Parathyroid adenoma (tissue), 2 donors: ENCODE measurements around the gene EPHB1.

Source experiments
- H2AFZ ChIP-seq: fragments of 300-600 bp; sonication (generic); one replicate; pipeline ENCODE4 v1.7.0; 2017; ENCODE audit warnings: antibody characterized with exemption, mild to moderate bottlenecking
- H3K27ac ChIP-seq: fragments of 300-600 bp; sonication (generic); one replicate; pipeline ENCODE4 v1.7.0; 2017
- H3K27me3 ChIP-seq: fragments of 300-600 bp; sonication (generic); one replicate; pipeline ENCODE4 v1.7.0; 2017; ENCODE audit warnings: low read length; ENCODE audit not compliant: control insufficient read depth, insufficient read depth
- H3K36me3 ChIP-seq: fragments of 300-600 bp; sonication (generic); one replicate; pipeline ENCODE4 v1.7.0; 2017; ENCODE audit warnings: low read length; ENCODE audit not compliant: control insufficient read depth, insufficient read depth
- H3K4me1 ChIP-seq: fragments of 300-600 bp; sonication (generic); one replicate; pipeline ENCODE4 v1.7.0; 2017; ENCODE audit warnings: control low read depth
- H3K4me2 ChIP-seq: fragments of 300-600 bp; sonication (generic); one replicate; pipeline ENCODE4 v1.7.0; 2017; ENCODE audit warnings: low read length
- H3K4me3 ChIP-seq: fragments of 300-600 bp; sonication (generic); one replicate; pipeline ENCODE4 v1.7.0; 2017; ENCODE audit warnings: low read depth, low read length
- H3K79me2 ChIP-seq: fragments of 300-600 bp; sonication (generic); one replicate; pipeline ENCODE4 v1.7.0; 2017; ENCODE audit warnings: control low read depth
- H3K9ac ChIP-seq: fragments of 300-600 bp; sonication (generic); one replicate; pipeline ENCODE4 v1.7.0; 2017; ENCODE audit warnings: mild to moderate bottlenecking
- H3K9me3 ChIP-seq: fragments of 300-600 bp; sonication (generic); one replicate; pipeline ENCODE4 v1.7.0; 2017; ENCODE audit warnings: low read length; ENCODE audit not compliant: control insufficient read depth
- TF ChIP-seq, protein P1 (sequence below): fragments of 300-600 bp; sonication (generic); IDR thresholded peaks from one replicate; pipeline ENCODE4 v1.7.0; 2017; ENCODE audit warnings: antibody characterized with exemption, mild to moderate bottlenecking
- donor health status: primary hyperparathyroidism.

EPHB1 gene

DNA sequence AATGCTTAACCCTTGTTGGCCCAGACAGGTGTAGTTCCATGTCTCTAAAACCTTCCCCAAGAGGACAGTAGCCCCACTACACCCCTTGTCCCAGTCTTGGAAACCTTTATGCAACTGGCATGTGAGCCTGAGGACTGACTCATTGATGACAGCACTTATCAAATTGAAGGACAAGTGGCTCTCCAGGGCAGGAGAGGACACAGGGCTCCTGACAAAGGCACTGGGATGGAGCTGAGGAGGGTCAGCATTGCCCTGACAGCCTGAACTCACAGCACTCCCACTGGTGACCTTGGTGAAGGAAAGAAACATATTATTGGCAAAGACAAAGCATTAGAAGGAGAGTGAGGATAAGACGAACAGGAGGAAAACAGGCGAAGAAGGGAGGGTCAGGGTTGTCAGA lies 139.9 kb downstream of the EPHB1 start:
- Histone ChIP-seq H3K79me2 (no peaks in the 10 kb centered on the region), H3K27ac (no peak overlapping the region), H3K27me3 (no peaks in the 10 kb centered on the region), H3K36me3 (no peaks in the 10 kb centered on the region), H3K9ac (no peak overlapping the region), H3K4me1 (peaks cover 5% of the 10 kb centered on the region), H3K9me3 (no peaks in the 10 kb centered on the region), H3K4me3 (no peak overlapping the region), H2AFZ (no peak overlapping the region), H3K4me2 (no peak overlapping the region)
- TF ChIP-seq, protein P1, sequence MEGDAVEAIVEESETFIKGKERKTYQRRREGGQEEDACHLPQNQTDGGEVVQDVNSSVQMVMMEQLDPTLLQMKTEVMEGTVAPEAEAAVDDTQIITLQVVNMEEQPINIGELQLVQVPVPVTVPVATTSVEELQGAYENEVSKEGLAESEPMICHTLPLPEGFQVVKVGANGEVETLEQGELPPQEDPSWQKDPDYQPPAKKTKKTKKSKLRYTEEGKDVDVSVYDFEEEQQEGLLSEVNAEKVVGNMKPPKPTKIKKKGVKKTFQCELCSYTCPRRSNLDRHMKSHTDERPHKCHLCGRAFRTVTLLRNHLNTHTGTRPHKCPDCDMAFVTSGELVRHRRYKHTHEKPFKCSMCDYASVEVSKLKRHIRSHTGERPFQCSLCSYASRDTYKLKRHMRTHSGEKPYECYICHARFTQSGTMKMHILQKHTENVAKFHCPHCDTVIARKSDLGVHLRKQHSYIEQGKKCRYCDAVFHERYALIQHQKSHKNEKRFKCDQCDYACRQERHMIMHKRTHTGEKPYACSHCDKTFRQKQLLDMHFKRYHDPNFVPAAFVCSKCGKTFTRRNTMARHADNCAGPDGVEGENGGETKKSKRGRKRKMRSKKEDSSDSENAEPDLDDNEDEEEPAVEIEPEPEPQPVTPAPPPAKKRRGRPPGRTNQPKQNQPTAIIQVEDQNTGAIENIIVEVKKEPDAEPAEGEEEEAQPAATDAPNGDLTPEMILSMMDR: no peak

DNA sequence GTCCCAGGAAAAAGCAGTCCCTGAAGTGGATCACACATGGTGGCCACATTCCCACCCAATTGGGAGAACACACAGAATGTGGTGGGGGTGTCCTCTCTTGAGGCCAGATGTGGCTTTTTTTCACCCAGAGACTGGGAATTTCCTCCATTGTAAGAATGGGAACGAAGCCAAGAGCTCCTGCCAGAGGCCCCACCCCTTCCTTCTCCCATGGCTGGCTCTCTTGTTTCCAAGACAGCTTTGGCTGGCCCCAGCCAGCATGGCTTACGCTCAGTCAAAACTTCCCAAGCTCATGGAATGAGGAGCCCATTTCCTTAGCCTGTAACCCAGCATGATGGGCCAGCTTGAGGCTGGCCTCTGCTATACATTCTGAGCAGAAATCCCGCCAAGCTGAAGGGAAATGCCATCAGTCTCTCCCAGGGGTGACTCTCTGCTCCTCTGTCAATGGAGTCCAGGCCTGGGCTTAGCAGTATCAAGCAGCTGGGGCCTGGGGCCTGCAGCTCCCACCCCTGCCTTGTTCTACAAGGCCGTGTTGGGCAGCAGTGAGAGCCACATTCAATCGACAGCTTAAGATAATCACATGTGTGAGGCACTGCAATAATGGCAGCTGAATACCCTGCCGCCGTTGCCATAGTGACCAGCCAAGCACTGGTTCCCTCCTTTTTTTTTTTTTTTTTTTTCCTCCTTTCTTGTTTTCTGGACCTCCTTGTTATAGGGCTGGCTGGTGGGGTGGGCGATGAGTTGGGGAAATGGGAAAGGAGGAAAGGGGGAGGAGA lies 142.4 kb downstream of the EPHB1 start:
- H3K4me2 ChIP-seq: no peak overlapping the region
- no peaks in the 10 kb centered on the region for H3K36me3 ChIP-seq
- no peaks in the 10 kb centered on the region for H3K27me3 ChIP-seq
- H3K4me1 ChIP-seq: no peaks in the 10 kb centered on the region
- no peak overlapping the region for H3K4me3 ChIP-seq
- no peaks in the 10 kb centered on the region for H3K9me3 ChIP-seq
- H3K9ac ChIP-seq: no peak overlapping the region
- no peaks in the 10 kb centered on the region for H3K79me2 ChIP-seq
- no peak overlapping the region for H2AFZ ChIP-seq
- H3K27ac ChIP-seq: no peak overlapping the region
- TF ChIP-seq, protein P1: no peak

DNA sequence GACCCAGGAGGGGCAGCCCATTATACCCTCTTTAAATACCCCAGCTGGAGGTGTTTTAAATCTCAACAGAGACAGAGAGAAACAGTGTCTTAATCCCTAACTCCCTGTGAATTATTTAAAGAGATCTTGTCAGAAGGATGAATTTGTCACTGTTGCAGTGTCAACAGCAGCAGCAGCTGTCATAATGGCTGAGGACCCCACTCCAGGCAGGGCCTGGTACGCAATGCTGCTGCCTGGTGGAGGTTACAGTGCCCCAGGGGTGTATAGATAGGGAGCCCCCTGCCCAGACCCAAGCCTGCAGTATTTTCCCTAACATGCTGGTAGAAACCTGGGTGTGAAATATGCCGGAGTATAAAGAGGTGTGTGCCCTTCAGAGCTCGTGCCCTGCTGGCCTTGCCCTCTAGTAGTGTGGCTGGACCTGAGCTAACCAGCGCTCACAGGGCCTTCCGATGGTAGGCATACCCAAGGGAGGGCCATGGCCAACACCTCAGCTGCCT lies 143.0 kb downstream of the EPHB1 start:
- Histone ChIP-seq H3K9ac (no peak overlapping the region), H3K27ac (no peak overlapping the region), H3K4me2 (no peak overlapping the region), H3K36me3 (no peaks in the 10 kb centered on the region), H3K4me3 (no peak overlapping the region), H3K79me2 (no peaks in the 10 kb centered on the region), H3K4me1 (no peaks in the 10 kb centered on the region), H3K27me3 (no peaks in the 10 kb centered on the region), H2AFZ (no peak overlapping the region), H3K9me3 (no peaks in the 10 kb centered on the region)
- TF ChIP-seq, protein P1: no peak

DNA sequence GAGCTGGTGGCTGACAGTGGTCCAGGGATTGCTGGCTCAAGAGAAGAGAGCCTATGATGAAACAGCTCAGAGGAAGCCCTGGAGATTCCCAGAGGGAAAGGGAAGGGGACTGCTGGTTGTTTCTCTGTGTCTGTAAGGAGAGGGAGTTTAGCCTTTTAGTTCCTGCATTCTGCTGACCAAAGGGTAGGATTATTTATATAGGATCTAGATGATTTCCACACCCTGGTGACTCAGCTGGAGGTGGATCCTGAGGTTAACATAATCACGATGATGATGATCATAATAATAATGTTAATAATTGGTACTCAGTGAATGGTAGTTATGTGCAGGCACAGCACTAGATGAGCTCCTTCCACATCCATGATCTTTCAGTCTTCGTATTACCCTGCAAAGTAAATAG lies 144.9 kb downstream of the EPHB1 start:
- Histone ChIP-seq H3K4me2 (no peak overlapping the region), H3K9me3 (no peaks in the 10 kb centered on the region), H3K27me3 (no peaks in the 10 kb centered on the region), H2AFZ (no peak overlapping the region), H3K79me2 (no peaks in the 10 kb centered on the region), H3K27ac (no peak overlapping the region), H3K4me1 (no peaks in the 10 kb centered on the region), H3K9ac (no peak overlapping the region), H3K4me3 (no peak overlapping the region), H3K36me3 (no peaks in the 10 kb centered on the region)
- TF ChIP-seq, protein P1: no peak

DNA sequence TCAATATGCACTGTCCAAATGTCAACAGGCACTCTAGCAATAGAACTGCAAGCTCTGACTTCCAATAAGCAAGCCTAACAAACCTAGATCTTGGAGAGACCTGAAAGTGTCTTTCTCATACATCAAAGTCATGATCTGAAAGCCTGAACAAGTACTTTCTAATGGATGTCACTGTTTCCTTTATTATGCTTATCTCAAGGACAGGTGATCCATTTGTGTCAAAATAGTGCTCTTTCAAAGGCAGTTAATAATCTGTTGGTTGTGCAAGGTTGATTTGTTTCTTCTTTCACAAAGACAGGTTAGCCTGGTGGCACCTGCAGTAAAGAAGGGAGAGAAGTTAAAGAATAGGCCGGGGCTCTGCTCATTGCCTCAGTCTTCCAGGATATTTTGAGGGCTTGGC lies 146.8 kb downstream of the EPHB1 start:
- Histone ChIP-seq H3K27ac (no peak overlapping the region), H3K79me2 (no peaks in the 10 kb centered on the region), H3K9me3 (no peaks in the 10 kb centered on the region), H2AFZ (no peak overlapping the region), H3K4me2 (no peak overlapping the region), H3K4me3 (no peak overlapping the region), H3K36me3 (no peaks in the 10 kb centered on the region), H3K9ac (no peak overlapping the region), H3K4me1 (no peaks in the 10 kb centered on the region), H3K27me3 (no peaks in the 10 kb centered on the region)
- TF ChIP-seq, protein P1: no peak
